Adrenal gland (tissue), 12 donors: Measurements from ENCODE around the gene PTPRN2. TPM values are rescaled to one million over a fixed set of nuclear protein-coding genes. Genes with fewer than 3 reads are reported as not detected.

Experiments
- DNase-seq, 7 donors: peaks; one replicate each; pipeline ENCODE4 v3.0.0-alpha.2; 2019 to 2020
- H3K27ac ChIP-seq, 5 donors: fragments of 200-600 bp; sonication (generic) in 4 of 5; 1 replicate in 3 of 5; 2 replicates in 2 of 5; pipeline versions ENCODE4 v1.5.1 to v1.8.0; 2016 to 2020; ENCODE audit warnings: mild to moderate bottlenecking in 1 of 5
- H3K27me3 ChIP-seq: fragments of 200-600 bp; 2 replicates; pipeline ENCODE4 v1.8.0; 2021
- H3K36me3 ChIP-seq, 2 donors: fragments of 200-600 bp; replicated peaks in 1 of 2; 1 replicate in 1 of 2; 2 replicates in 1 of 2; pipeline versions ENCODE4 v1.5.1 to v1.8.0; 2018 to 2022
- H3K4me1 ChIP-seq, 2 donors: fragments of 200-600 bp; replicated peaks in 1 of 2; 1 replicate in 1 of 2; 2 replicates in 1 of 2; pipeline versions ENCODE4 v1.5.1 to v1.8.0; 2018 to 2021
- H3K4me3 ChIP-seq, 4 donors: fragments of 200-600 bp; sonication (generic) in 3 of 4; one replicate each; pipeline ENCODE4 v1.5.1; 2016 to 2018
- H3K9me3 ChIP-seq, 3 donors: fragments of 200-600 bp; sonication (generic) in 1 of 3; replicated peaks in 1 of 3; 1 replicate in 2 of 3; 2 replicates in 1 of 3; pipeline versions ENCODE4 v1.5.1 to v1.8.0; 2016 to 2021
- CTCF ChIP-seq, 6 experiments: fragments of 450-650 bp in 4 of 6; fragments of 200-600 bp in 2 of 6; sonication (generic) in 1 of 6; IDR thresholded peaks; 1 replicate in 5 of 6; 2 replicates in 1 of 6; pipeline versions ENCODE4 v1.5.1 to v1.8.0; 2016 to 2021; ENCODE audit warnings: antibody characterized with exemption in 6 of 6, mild to moderate bottlenecking in 2 of 6, moderate library complexity in 1 of 6
- POLR2A ChIP-seq, 2 donors: fragments of 450-650 bp; IDR thresholded peaks; one replicate each; pipeline ENCODE4 v1.6.1; 2017; ENCODE audit warnings: antibody characterized with exemption in 2 of 2, mild to moderate bottlenecking in 2 of 2, moderate library complexity in 1 of 2
- WGBS, 4 donors: extraction: QIAGEN DNeasy Blood & Tissue Kit in 2 of 4; methylation state at CpG; one replicate each; pipeline versions ENCODE4 v1.1.5 to v1.1.7; 2013 to 2017; 5-methylcytosine and 5-hydroxymethylcytosine counted together
- intact Hi-C, 2 donors: fragments of 100-400 bp; cut with DNase I; formaldehyde crosslinking; loops; one replicate each; pipeline versions ENCODE4 v1.14.1 to v1.15.0; 2022 to 2023
- polyA plus RNA-seq, 3 donors: library from polyadenylated mRNA; stranded (reverse); fragments of 200-250 nt in 2 of 3; fragments of 350-450 nt in 1 of 3; fragmentation: Illumina TruSeq in 1 of 3; extraction: RNeasy Lipid Tissue Mini Kit (QIAGEN cat#74804) in 1 of 3; gene quantifications; one replicate each; pipeline ENCODE4 v1.2.3, GENCODE V29; 2013 to 2014
- total RNA-seq, 9 donors: library from RNA; depleted of rRNA in 4 of 9; stranded (reverse); fragments of >200 nt in 4 of 9; fragments of 120-200 nt in 1 of 9; fragmentation: NEBNext Ultra II Directional in 1 of 9; extraction: Animal tissue kit (Norgen Biotek cat#: 25700) in 1 of 9; gene quantifications; one replicate each; pipeline versions ENCODE4 v1.1.0 to v1.2.4, GENCODE V29; 2013 to 2023
- donor health status: healthy with polysubstance abuse.
- donor health status: Bipolar disorder and iron deficiency.
- donor health status: DM: yes; HTN: yes; CAD: no.
- donor health status: DM: no; HTN: no; CAD: no.
- donor health status: DM: no; HTN: no; CAD: no.
- donor health status: DM: yes; HTN: yes; CAD: no.

Gene PTPRN2
- total and polyA plus RNA-seq, 12 donors: 2.2 to 16.2 (median 3.4) TPM

GRCh38 chr7:158314394-158314793 lies 273.2 kb downstream of the PTPRN2 start:
- TF ChIP-seq CTCF (IDR thresholded peaks at IDR 0.05) (no peak), POLR2A (IDR thresholded peaks at IDR 0.05) (no peak)
- DNase-seq: no peak
- Histone ChIP-seq H3K36me3 (no peaks in the 10 kb centered on the region), H3K27me3 (peaks cover 5% of the 10 kb centered on the region), H3K4me3 (no peak overlapping the region), H3K9me3 (no peaks in the 10 kb centered on the region), H3K4me1 (no peaks in the 10 kb centered on the region), H3K27ac (no peak overlapping the region)
- intact Hi-C loops: no loop called here
- WGBS, 4 donors: 93 to 96% (median 93%) methylated on average over 7 to 15 of the region's 15 CpGs

- WGBS, 4 donors: 76 to 92% (median 85%) methylated on average over 9 to 10 of the region's 10 CpGs
- Histone ChIP-seq H3K4me1 (no peaks in the 10 kb centered on the region), H3K27ac (no peak overlapping the region), H3K9me3 (no peaks in the 10 kb centered on the region), H3K36me3 (no peaks in the 10 kb centered on the region), H3K27me3 (peaks cover 5% of the 10 kb centered on the region), H3K4me3 (no peak overlapping the region)
- intact Hi-C loops: no loop called here
- TF ChIP-seq POLR2A (IDR thresholded peaks at IDR 0.05): no peak
- no peak for DNase-seq
Measured at GRCh38 chr7:158313931-158314330, 273.7 kb downstream of the PTPRN2 start.

- Histone ChIP-seq H3K4me1 (no peaks in the 10 kb centered on the region), H3K27me3 (no peaks in the 10 kb centered on the region), H3K27ac (no peak overlapping the region), H3K9me3 (peaks cover 0 to 5% (median 0%) of the 10 kb centered on the region in 3 donors), H3K4me3 (no peak overlapping the region), H3K36me3 (no peaks in the 10 kb centered on the region)
- TF ChIP-seq POLR2A (IDR thresholded peaks at IDR 0.05): no peak
- TF ChIP-seq CTCF (IDR thresholded peaks at IDR 0.05): no peak
- no peak for DNase-seq
- WGBS, 4 donors: 94 to 96% (median 94%) methylated on average over 9 to 10 of the region's 10 CpGs
- intact Hi-C loops: no loop called here
Measured at GRCh38 chr7:158312789-158313188, 274.8 kb downstream of the PTPRN2 start.

- peaks cover 0 to 11% (median 0%) of the 10 kb centered on the region in 3 donors for H3K9me3 ChIP-seq
- no peaks in the 10 kb centered on the region for H3K27me3 ChIP-seq
- no peaks in the 10 kb centered on the region for H3K36me3 ChIP-seq
- TF ChIP-seq CTCF (IDR thresholded peaks at IDR 0.05) (no peak), POLR2A (IDR thresholded peaks at IDR 0.05) (no peak)
- WGBS, 4 donors: 76 to 88% (median 81%) methylated on average over 11 of the region's 11 CpGs
- no peak for DNase-seq
- H3K27ac ChIP-seq: no peak overlapping the region
- intact Hi-C loops: no loop called here
- H3K4me3 ChIP-seq: no peak overlapping the region
- no peaks in the 10 kb centered on the region for H3K4me1 ChIP-seq
Measured at GRCh38 chr7:158311791-158312190, 275.8 kb downstream of the PTPRN2 start.

GRCh38 chr7:158310924-158311666 lies 276.5 kb downstream of the PTPRN2 start:
- intact Hi-C loops: no loop called here

More at GRCh38 chr7:158310924-158311666, 276.5 kb downstream of the PTPRN2 start:
- WGBS, 4 donors: 70 to 83% (median 75%) methylated on average over 13 to 17 of the region's 17 CpGs
- Histone ChIP-seq H3K9me3 (peaks cover 0 to 11% (median 0%) of the 10 kb centered on the region in 3 donors), H3K27ac (no peak overlapping the region), H3K27me3 (no peaks in the 10 kb centered on the region), H3K4me1 (no peaks in the 10 kb centered on the region), H3K36me3 (no peaks in the 10 kb centered on the region), H3K4me3 (no peak overlapping the region)
- TF ChIP-seq POLR2A (IDR thresholded peaks at IDR 0.05) (no peak), CTCF (IDR thresholded peaks at IDR 0.05) (no peak)
- no peak for DNase-seq
